Kasumi-1 (cell line): ENCODE results near the gene EXTL1.
"Not testable (repeated sequence)": the region's sequence is repeated elsewhere in the genome, so short reads cannot be mapped to it uniquely, and the experiment has no call there.

Experiments used
- DNase-seq, 2 experiments: peaks; one replicate each; lab custom pipeline; 2025; lab: John Stamatoyannopoulos, UW

The EXTL1 gene

GRCh38 chr1:26021647-26022403, at the start of gene EXTL1:
TSS of gene EXTL1 (plus strand) at chr1:26021775. CDS start at chr1:26022647, 872 bp downstream.
- DNase-seq: peak; percentile 11 to 26

- no peak for DNase-seq
Observed at GRCh38 chr1:25971811-25972180, 49.8 kb upstream of the EXTL1 start.

- DNase-seq: no peak
Observed at GRCh38 chr1:25973610-25974321, 47.8 kb upstream of the EXTL1 start.

GRCh38 chr1:25977801-25978200, 43.8 kb upstream of the EXTL1 start:
- no peak for DNase-seq

GRCh38 chr1:25978403-25978802, 43.2 kb upstream of the EXTL1 start:
- no peak for DNase-seq

- no peak for DNase-seq
Observed at GRCh38 chr1:25979210-25979609, 42.4 kb upstream of the EXTL1 start.

GRCh38 chr1:25985171-25985570, 36.4 kb upstream of the EXTL1 start:
- DNase-seq: no peak

- no peak for DNase-seq
Observed at GRCh38 chr1:25985670-25986069, 35.9 kb upstream of the EXTL1 start.

GRCh38 chr1:25986773-25987172, 34.8 kb upstream of the EXTL1 start:
- not testable (repeated sequence) for DNase-seq

- DNase-seq: no peak
Observed at GRCh38 chr1:25987951-25988350, 33.6 kb upstream of the EXTL1 start.

GRCh38 chr1:25989440-25990234, 31.9 kb upstream of the EXTL1 start:
- peak; percentile 7 to 11 for DNase-seq

- no peak for DNase-seq
Observed at GRCh38 chr1:25990251-25990650, 31.3 kb upstream of the EXTL1 start.

GRCh38 chr1:25990702-25991395, 30.7 kb upstream of the EXTL1 start:
- peak; percentile 94 for DNase-seq

GRCh38 chr1:25991937-25992688, 29.5 kb upstream of the EXTL1 start:
- peak in 1 of 2 experiments; percentile 28 for DNase-seq

GRCh38 chr1:25992689-25993171, 28.8 kb upstream of the EXTL1 start:
- DNase-seq: no peak

GRCh38 chr1:25993197-25993951, 28.2 kb upstream of the EXTL1 start:
- no peak for DNase-seq

GRCh38 chr1:25994402-25995150, 27.0 kb upstream of the EXTL1 start:
- DNase-seq: no peak

GRCh38 chr1:25996966-25997827, 24.4 kb upstream of the EXTL1 start:
- DNase-seq: peak; percentile 81 to 83
